ENCODE results near the gene ING3. TPM values are rescaled to one million over a fixed set of nuclear protein-coding genes. Genes with fewer than 3 reads are reported as not detected.

Gene ING3
- total and polyA plus RNA-seq, 2 donors (not counting 3 experiments of a cell fraction or from before 2014, with no cell fraction given): 8.7 to 19.6 TPM

GRCh38 chr7:121024611-121025010, 74.0 kb downstream of the ING3 start:
- POLR2A ChIA-PET: no interaction called here

GRCh38 chr7:121026159-121026558, 75.6 kb downstream of the ING3 start:
- FAIRE-seq (no peak), DNase-seq (ENCODE audit: low read depth, low spot score) (no peak)
- Histone ChIP-seq H3K4me3 (replicated peaks in 1 of 3; ENCODE audit: insufficient read depth in 1 of 3, low read depth in 1 of 3, low read length in 3 of 3) (no peak overlapping the region), H3K9ac (replicated peaks; ENCODE audit: extremely low read depth, insufficient read depth, low read length) (no peak overlapping the region), H3K79me2 (ENCODE audit: control insufficient read depth, insufficient read depth, low read length) (no peaks in the 10 kb centered on the region), H3K36me3 (ENCODE audit: control insufficient read depth in 2 of 2, extremely low read depth in 1 of 2, insufficient read depth in 2 of 2, low read length in 2 of 2) (no peaks in the 10 kb centered on the region), H3K9me1 (replicated peaks; ENCODE audit: control insufficient read depth, extremely low read depth, insufficient read depth, low read length) (no peaks in the 10 kb centered on the region), H3K9me3 (replicated peaks; ENCODE audit: control insufficient read depth, insufficient read depth, low read length) (no peaks in the 10 kb centered on the region), H3K27me3 (ENCODE audit: control insufficient read depth in 2 of 2, insufficient read depth in 2 of 2, low read length in 2 of 2) (no peaks in the 10 kb centered on the region), H2AFZ (ENCODE audit: low read depth, low read length) (no peak overlapping the region), H3K4me1 (ENCODE audit: control insufficient read depth, extremely low read depth, insufficient read depth, low read length) (peaks cover 15% of the 10 kb centered on the region), H4K20me1 (replicated peaks; ENCODE audit: control insufficient read depth, extremely low read depth, insufficient read depth, low read length) (no peaks in the 10 kb centered on the region), H3K4me2 (ENCODE audit: insufficient read depth, low read length) (no peak overlapping the region), H3K27ac (ENCODE audit: insufficient read depth, low read depth, low read length) (no peak overlapping the region)
- BruUV-seq (replicated peaks): no TSS peak
- POLR2A ChIA-PET: no interaction called here
- dilution Hi-C loops (cut with MboI; ENCODE audit: extremely low pct_ligation_motif_present, low sequenced_read_pairs) (no loop called here), intact Hi-C loops (cut with micrococcal nuclease) (no loop called here)
- TF ChIP-seq POLR2AphosphoS5 (IDR thresholded peaks at IDR 0.05; ENCODE audit: insufficient read depth, low read depth, low read length) (no peak), EZH2 (IDR thresholded peaks at IDR 0.05; ENCODE audit: borderline replicate concordance, low read depth, low read length, severe bottlenecking) (no peak), POLR2A (IDR thresholded peaks at IDR 0.05; ENCODE audit: low read depth, low read length) (no peak), CTCF (IDR thresholded peaks at IDR 0.05; ENCODE audit: extremely low read depth in 1 of 2, insufficient read depth in 1 of 2, low read depth in 1 of 2, low read length in 2 of 2) (no peak), GATA2 (IDR thresholded peaks at IDR 0.05; ENCODE audit: insufficient read depth, insufficient read length, low read depth, low read length) (no peak), JUN (IDR thresholded peaks at IDR 0.05; ENCODE audit: borderline replicate concordance, insufficient read depth, insufficient read length, low read depth) (no peak), FOS (IDR thresholded peaks at IDR 0.05; ENCODE audit: borderline replicate concordance, insufficient read depth, low read length) (no peak), MYC (IDR thresholded peaks at IDR 0.05; ENCODE audit: low read depth, low read length) (no peak)
- TF ChIP-seq, protein P1, sequence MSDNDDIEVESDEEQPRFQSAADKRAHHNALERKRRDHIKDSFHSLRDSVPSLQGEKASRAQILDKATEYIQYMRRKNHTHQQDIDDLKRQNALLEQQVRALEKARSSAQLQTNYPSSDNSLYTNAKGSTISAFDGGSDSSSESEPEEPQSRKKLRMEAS (IDR thresholded peaks at IDR 0.05; ENCODE audit: insufficient read depth, insufficient read length): no peak
- CTCF ChIA-PET: interaction anchor here (0.6 to 0.7 kb wide), 2 partner anchors 32 to 44 kb away, joined by 3 read pairs; no protein-coding TSS in a partner anchor

More at GRCh38 chr7:121024611-121025010, 74.0 kb downstream of the ING3 start:
- no peak overlapping the region for H3K27ac ChIP-seq (ENCODE audit: insufficient read depth, low read depth, low read length)
- dilution Hi-C loops (cut with MboI; ENCODE audit: extremely low pct_ligation_motif_present, low sequenced_read_pairs) (no loop called here), intact Hi-C loops (cut with micrococcal nuclease) (no loop called here)
- H3K9ac ChIP-seq (replicated peaks; ENCODE audit: extremely low read depth, insufficient read depth, low read length): no peak overlapping the region
- H3K4me3 ChIP-seq (replicated peaks in 1 of 3; ENCODE audit: insufficient read depth in 1 of 3, low read depth in 1 of 3, low read length in 3 of 3): no peak overlapping the region
- no peak for TF ChIP-seq FOS (IDR thresholded peaks at IDR 0.05; ENCODE audit: borderline replicate concordance, insufficient read depth, low read length)
- no peak for DNase-seq (ENCODE audit: low read depth, low spot score)
- H3K4me1 ChIP-seq (ENCODE audit: control insufficient read depth, extremely low read depth, insufficient read depth, low read length): peaks cover 23% of the 10 kb centered on the region
- no peak overlapping the region for H2AFZ ChIP-seq (ENCODE audit: low read depth, low read length)
- no peaks in the 10 kb centered on the region for H3K36me3 ChIP-seq (ENCODE audit: control insufficient read depth in 2 of 2, extremely low read depth in 1 of 2, insufficient read depth in 2 of 2, low read length in 2 of 2)
- BruUV-seq (replicated peaks): no TSS peak
- CTCF ChIA-PET: interaction anchor here (0.8 to 1.4 kb wide), 6 partner anchors 9 to 83 kb away, joined by 3 to 7 read pairs (median 3); partner anchors contain the start of gene CPED1
- H3K4me2 ChIP-seq (ENCODE audit: insufficient read depth, low read length): no peak overlapping the region
- no peaks in the 10 kb centered on the region for H3K27me3 ChIP-seq (ENCODE audit: control insufficient read depth in 2 of 2, insufficient read depth in 2 of 2, low read length in 2 of 2)
- no peaks in the 10 kb centered on the region for H4K20me1 ChIP-seq (replicated peaks; ENCODE audit: control insufficient read depth, extremely low read depth, insufficient read depth, low read length)
- H3K9me3 ChIP-seq (replicated peaks; ENCODE audit: control insufficient read depth, insufficient read depth, low read length): no peaks in the 10 kb centered on the region
- no peaks in the 10 kb centered on the region for H3K79me2 ChIP-seq (ENCODE audit: control insufficient read depth, insufficient read depth, low read length)
- no peaks in the 10 kb centered on the region for H3K9me1 ChIP-seq (replicated peaks; ENCODE audit: control insufficient read depth, extremely low read depth, insufficient read depth, low read length)
- FAIRE-seq: no peak
